Adrenal gland (tissue), 5 donors: ENCODE results near the gene SAFB2.

Source experiments
- POLR2A ChIP-seq, 2 donors: fragments of 450-650 bp; IDR thresholded peaks; one replicate each; pipeline ENCODE4 v1.6.1; 2017; ENCODE audit warnings: antibody characterized with exemption in 2 of 2, mild to moderate bottlenecking in 2 of 2, moderate library complexity in 1 of 2
- TF ChIP-seq, protein P1 (sequence below), 6 experiments: fragments of 450-650 bp in 4 of 6; fragments of 200-600 bp in 2 of 6; sonication (generic) in 1 of 6; IDR thresholded peaks; 1 replicate in 5 of 6; 2 replicates in 1 of 6; pipeline versions ENCODE4 v1.5.1 to v1.8.0; 2016 to 2021; ENCODE audit warnings: antibody characterized with exemption in 6 of 6, mild to moderate bottlenecking in 2 of 6, moderate library complexity in 1 of 6
- donor health status: DM: no; HTN: no; CAD: no.

DNA sequence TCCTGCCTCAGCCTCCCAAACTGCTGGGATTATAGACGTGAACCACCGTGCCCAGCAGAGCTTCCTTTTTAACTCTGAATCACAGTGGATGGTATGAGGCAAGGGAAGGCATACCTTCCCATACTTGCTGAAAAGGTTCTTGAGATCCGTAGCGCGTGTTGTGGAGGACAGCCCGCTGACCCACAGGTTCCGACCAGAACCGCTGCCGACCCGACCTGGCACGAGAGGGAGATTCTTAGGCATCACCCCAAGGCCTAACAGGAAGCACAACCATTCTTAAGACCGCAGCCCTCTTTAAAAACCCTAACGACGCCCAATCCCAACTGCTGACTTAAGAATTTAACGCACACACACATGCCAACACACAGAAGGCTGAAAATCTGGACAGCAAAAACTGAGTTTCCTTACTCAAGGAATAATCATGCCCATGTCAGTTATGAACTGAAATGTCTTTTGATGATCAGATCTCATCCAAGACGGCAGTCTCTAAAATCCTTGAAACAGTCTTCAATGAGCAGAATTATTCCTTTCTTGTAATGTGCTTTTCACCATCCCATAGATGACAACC lies 12.6 kb downstream of the SAFB2 start:
- TF ChIP-seq, protein P1, sequence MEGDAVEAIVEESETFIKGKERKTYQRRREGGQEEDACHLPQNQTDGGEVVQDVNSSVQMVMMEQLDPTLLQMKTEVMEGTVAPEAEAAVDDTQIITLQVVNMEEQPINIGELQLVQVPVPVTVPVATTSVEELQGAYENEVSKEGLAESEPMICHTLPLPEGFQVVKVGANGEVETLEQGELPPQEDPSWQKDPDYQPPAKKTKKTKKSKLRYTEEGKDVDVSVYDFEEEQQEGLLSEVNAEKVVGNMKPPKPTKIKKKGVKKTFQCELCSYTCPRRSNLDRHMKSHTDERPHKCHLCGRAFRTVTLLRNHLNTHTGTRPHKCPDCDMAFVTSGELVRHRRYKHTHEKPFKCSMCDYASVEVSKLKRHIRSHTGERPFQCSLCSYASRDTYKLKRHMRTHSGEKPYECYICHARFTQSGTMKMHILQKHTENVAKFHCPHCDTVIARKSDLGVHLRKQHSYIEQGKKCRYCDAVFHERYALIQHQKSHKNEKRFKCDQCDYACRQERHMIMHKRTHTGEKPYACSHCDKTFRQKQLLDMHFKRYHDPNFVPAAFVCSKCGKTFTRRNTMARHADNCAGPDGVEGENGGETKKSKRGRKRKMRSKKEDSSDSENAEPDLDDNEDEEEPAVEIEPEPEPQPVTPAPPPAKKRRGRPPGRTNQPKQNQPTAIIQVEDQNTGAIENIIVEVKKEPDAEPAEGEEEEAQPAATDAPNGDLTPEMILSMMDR (IDR thresholded peaks at IDR 0.05), result no peak
- no peak for TF ChIP-seq POLR2A (IDR thresholded peaks at IDR 0.05)
